ENCODE measurements around the gene VTA1. TPM values are rescaled to one million over a fixed set of nuclear protein-coding genes. Genes with fewer than 3 reads are reported as not detected.

The VTA1 gene
- total RNA-seq, 1 donor from 2014 or later: 65.3 TPM

GRCh38 chr6:142200846-142201628, 54.0 kb downstream of the VTA1 start:
- TF ChIP-seq CTCF (IDR thresholded peaks at IDR 0.05; ENCODE audit: insufficient read depth, low read depth, low read length): no peak
- TF ChIP-seq EZH2 (IDR thresholded peaks at IDR 0.05; ENCODE audit: insufficient read depth, low read length): no peak
- H3K9me3 ChIP-seq (ENCODE audit: insufficient read depth, low read depth, low read length): no peaks in the 10 kb centered on the region
- peaks cover 4% of the 10 kb centered on the region for H3K36me3 ChIP-seq (ENCODE audit: insufficient read depth, low read length)
- Mint-ChIP-seq H3K4me1 (ENCODE audit: low read depth, unreplicated experiment) (peaks cover 4% of the 10 kb centered on the region), H3K4me3 (ENCODE audit: unreplicated experiment) (no peak overlapping the region), H3K9me3 (ENCODE audit: unreplicated experiment) (peaks cover 3% of the 10 kb centered on the region), H3K27me3 (ENCODE audit: low read depth, unreplicated experiment) (no peaks in the 10 kb centered on the region), H3K27ac (ENCODE audit: unreplicated experiment) (no peak overlapping the region), H3K36me3 (ENCODE audit: low read depth, unreplicated experiment) (peaks cover 8% of the 10 kb centered on the region)
- H3K4me2 ChIP-seq (ENCODE audit: low read length): no peak overlapping the region
- no peak for DNase-seq (ENCODE audit: low read depth)
- peaks cover 11% of the 10 kb centered on the region for H3K79me2 ChIP-seq (ENCODE audit: insufficient read depth, low read length)
- FAIRE-seq: no peak
- no peak overlapping the region for H3K9ac ChIP-seq (ENCODE audit: low read length)
- H4K20me1 ChIP-seq (ENCODE audit: insufficient read depth, low read length): peaks cover 4% of the 10 kb centered on the region
- no peak overlapping the region for H3K27ac ChIP-seq (ENCODE audit: low read depth, low read length)
- H3K4me3 ChIP-seq (ENCODE audit: insufficient read depth, low read depth, low read length): no peak overlapping the region
- H3K4me1 ChIP-seq (ENCODE audit: insufficient read depth, low read length): peaks cover 4% of the 10 kb centered on the region
- H3K27me3 ChIP-seq (ENCODE audit: insufficient read depth, low read length): no peaks in the 10 kb centered on the region
- H2AFZ ChIP-seq (ENCODE audit: low read depth, low read length): no peak overlapping the region

- no peaks in the 10 kb centered on the region for H3K4me1 ChIP-seq (ENCODE audit: insufficient read depth, low read length)
- H2AFZ ChIP-seq (ENCODE audit: low read depth, low read length): no peak overlapping the region
- no peak overlapping the region for H3K27ac ChIP-seq (ENCODE audit: low read depth, low read length)
- peaks cover 12% of the 10 kb centered on the region for H3K36me3 ChIP-seq (ENCODE audit: insufficient read depth, low read length)
- FAIRE-seq: no peak
- no peak overlapping the region for H3K9ac ChIP-seq (ENCODE audit: low read length)
- H3K27me3 ChIP-seq (ENCODE audit: insufficient read depth, low read length): no peaks in the 10 kb centered on the region
- no peak overlapping the region for H3K27ac Mint-ChIP-seq (ENCODE audit: unreplicated experiment)
- H4K20me1 ChIP-seq (ENCODE audit: insufficient read depth, low read length): no peaks in the 10 kb centered on the region
- H3K9me3 Mint-ChIP-seq (ENCODE audit: unreplicated experiment): peaks cover 3% of the 10 kb centered on the region
- H3K36me3 Mint-ChIP-seq (ENCODE audit: low read depth, unreplicated experiment): peaks cover 21% of the 10 kb centered on the region
- DNase-seq (ENCODE audit: low read depth): peak; percentile 16
- H3K9me3 ChIP-seq (ENCODE audit: insufficient read depth, low read depth, low read length): no peaks in the 10 kb centered on the region
- H3K4me3 ChIP-seq (ENCODE audit: insufficient read depth, low read depth, low read length): no peak overlapping the region
- peaks cover 6% of the 10 kb centered on the region for H3K4me1 Mint-ChIP-seq (ENCODE audit: low read depth, unreplicated experiment)
- no peak overlapping the region for H3K4me3 Mint-ChIP-seq (ENCODE audit: unreplicated experiment)
- H3K79me2 ChIP-seq (ENCODE audit: insufficient read depth, low read length): no peaks in the 10 kb centered on the region
- H3K4me2 ChIP-seq (ENCODE audit: low read length): no peak overlapping the region
- no peaks in the 10 kb centered on the region for H3K27me3 Mint-ChIP-seq (ENCODE audit: low read depth, unreplicated experiment)
- peak; percentile 85 for TF ChIP-seq CTCF (IDR thresholded peaks at IDR 0.05; ENCODE audit: insufficient read depth, low read depth, low read length)
- no peak for TF ChIP-seq EZH2 (IDR thresholded peaks at IDR 0.05; ENCODE audit: insufficient read depth, low read length)
Observed at GRCh38 chr6:142207265-142207877, 60.3 kb downstream of the VTA1 start.

- H3K27me3 ChIP-seq (ENCODE audit: insufficient read depth, low read length): no peaks in the 10 kb centered on the region
- DNase-seq (ENCODE audit: low read depth) (no peak), FAIRE-seq (peak; percentile 50)
- H3K4me3 Mint-ChIP-seq (ENCODE audit: unreplicated experiment): no peak overlapping the region
- peaks cover 6% of the 10 kb centered on the region for H3K4me1 Mint-ChIP-seq (ENCODE audit: low read depth, unreplicated experiment)
- H3K9me3 Mint-ChIP-seq (ENCODE audit: unreplicated experiment): peaks cover 13% of the 10 kb centered on the region
- no peaks in the 10 kb centered on the region for H3K4me1 ChIP-seq (ENCODE audit: insufficient read depth, low read length)
- no peak overlapping the region for H2AFZ ChIP-seq (ENCODE audit: low read depth, low read length)
- no peak overlapping the region for H3K27ac Mint-ChIP-seq (ENCODE audit: unreplicated experiment)
- no peak for TF ChIP-seq CTCF (IDR thresholded peaks at IDR 0.05; ENCODE audit: insufficient read depth, low read depth, low read length)
- TF ChIP-seq EZH2 (IDR thresholded peaks at IDR 0.05; ENCODE audit: insufficient read depth, low read length): no peak
- H3K9me3 ChIP-seq (ENCODE audit: insufficient read depth, low read depth, low read length): peaks cover 5% of the 10 kb centered on the region
- H4K20me1 ChIP-seq (ENCODE audit: insufficient read depth, low read length): no peaks in the 10 kb centered on the region
- H3K79me2 ChIP-seq (ENCODE audit: insufficient read depth, low read length): no peaks in the 10 kb centered on the region
- H3K36me3 Mint-ChIP-seq (ENCODE audit: low read depth, unreplicated experiment): peaks cover 34% of the 10 kb centered on the region
- H3K4me3 ChIP-seq (ENCODE audit: insufficient read depth, low read depth, low read length): no peak overlapping the region
- H3K9ac ChIP-seq (ENCODE audit: low read length): no peak overlapping the region
- H3K27me3 Mint-ChIP-seq (ENCODE audit: low read depth, unreplicated experiment): no peaks in the 10 kb centered on the region
- peak overlapping the region; percentile 24 for H3K4me2 ChIP-seq (ENCODE audit: low read length)
- peak overlapping the region; percentile 24 for H3K27ac ChIP-seq (ENCODE audit: low read depth, low read length)
- peaks cover 13% of the 10 kb centered on the region for H3K36me3 ChIP-seq (ENCODE audit: insufficient read depth, low read length)
Observed at GRCh38 chr6:142210606-142211005, 63.5 kb downstream of the VTA1 start.
